GM13977 (cell line): ENCODE data around the gene POU2F2.

ENCODE experiments used
- DNase-seq: peaks from one replicate; pipeline ENCODE4 v3.0.0; 2012; ENCODE audit warnings: low spot score
- in situ Hi-C: fragments of 300-500 bp; cut with MboI; formaldehyde crosslinking; loops from one replicate; pipeline ENCODE4 v1.12.0; 2022; ENCODE audit warnings: low sequenced_read_pairs, low pct_unique_long_range_greater_than_20kb, mixed read lengths, inconsistent platforms; ENCODE audit not compliant: unreplicated experiment
- TF ChIP-seq, protein P1 (sequence below): IDR thresholded peaks from 2 replicates; pipeline ENCODE4 v1.5.1; 2012; ENCODE audit warnings: mild to moderate bottlenecking, control low read depth; ENCODE audit not compliant: insufficient read depth; ENCODE audit errors: extremely low read depth, missing control alignments

The POU2F2 gene

DNA sequence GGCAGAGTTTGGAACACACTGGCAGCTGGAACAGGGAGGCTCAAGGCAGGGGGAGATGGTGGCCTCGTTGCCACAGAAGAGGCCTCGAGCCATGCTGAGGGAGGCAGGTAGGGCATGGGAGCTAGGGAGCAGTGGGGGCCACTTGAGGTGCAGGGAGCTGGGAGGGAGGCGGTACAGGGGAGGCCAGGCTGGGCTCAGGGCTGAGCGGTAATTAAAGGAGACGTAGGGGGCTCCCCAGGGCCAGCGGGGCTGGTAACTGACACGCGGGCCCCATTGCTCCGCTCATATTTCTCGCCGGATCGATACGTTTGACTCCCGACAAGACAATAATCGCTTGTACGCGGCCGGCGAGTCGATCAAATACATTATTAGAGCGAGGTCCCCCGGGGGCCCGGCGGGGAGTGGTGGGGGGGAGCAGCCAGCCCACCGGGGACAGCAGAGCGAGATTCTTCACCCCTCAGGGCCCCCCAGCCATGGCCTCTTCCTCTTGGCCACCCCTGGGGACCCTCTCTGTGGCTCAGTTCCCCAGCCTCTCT lies 2.4 kb upstream of the POU2F2 start:
- TF ChIP-seq, protein P1, sequence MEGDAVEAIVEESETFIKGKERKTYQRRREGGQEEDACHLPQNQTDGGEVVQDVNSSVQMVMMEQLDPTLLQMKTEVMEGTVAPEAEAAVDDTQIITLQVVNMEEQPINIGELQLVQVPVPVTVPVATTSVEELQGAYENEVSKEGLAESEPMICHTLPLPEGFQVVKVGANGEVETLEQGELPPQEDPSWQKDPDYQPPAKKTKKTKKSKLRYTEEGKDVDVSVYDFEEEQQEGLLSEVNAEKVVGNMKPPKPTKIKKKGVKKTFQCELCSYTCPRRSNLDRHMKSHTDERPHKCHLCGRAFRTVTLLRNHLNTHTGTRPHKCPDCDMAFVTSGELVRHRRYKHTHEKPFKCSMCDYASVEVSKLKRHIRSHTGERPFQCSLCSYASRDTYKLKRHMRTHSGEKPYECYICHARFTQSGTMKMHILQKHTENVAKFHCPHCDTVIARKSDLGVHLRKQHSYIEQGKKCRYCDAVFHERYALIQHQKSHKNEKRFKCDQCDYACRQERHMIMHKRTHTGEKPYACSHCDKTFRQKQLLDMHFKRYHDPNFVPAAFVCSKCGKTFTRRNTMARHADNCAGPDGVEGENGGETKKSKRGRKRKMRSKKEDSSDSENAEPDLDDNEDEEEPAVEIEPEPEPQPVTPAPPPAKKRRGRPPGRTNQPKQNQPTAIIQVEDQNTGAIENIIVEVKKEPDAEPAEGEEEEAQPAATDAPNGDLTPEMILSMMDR: no peak
- no peak for DNase-seq
- in situ Hi-C loops: no loop called here

DNA sequence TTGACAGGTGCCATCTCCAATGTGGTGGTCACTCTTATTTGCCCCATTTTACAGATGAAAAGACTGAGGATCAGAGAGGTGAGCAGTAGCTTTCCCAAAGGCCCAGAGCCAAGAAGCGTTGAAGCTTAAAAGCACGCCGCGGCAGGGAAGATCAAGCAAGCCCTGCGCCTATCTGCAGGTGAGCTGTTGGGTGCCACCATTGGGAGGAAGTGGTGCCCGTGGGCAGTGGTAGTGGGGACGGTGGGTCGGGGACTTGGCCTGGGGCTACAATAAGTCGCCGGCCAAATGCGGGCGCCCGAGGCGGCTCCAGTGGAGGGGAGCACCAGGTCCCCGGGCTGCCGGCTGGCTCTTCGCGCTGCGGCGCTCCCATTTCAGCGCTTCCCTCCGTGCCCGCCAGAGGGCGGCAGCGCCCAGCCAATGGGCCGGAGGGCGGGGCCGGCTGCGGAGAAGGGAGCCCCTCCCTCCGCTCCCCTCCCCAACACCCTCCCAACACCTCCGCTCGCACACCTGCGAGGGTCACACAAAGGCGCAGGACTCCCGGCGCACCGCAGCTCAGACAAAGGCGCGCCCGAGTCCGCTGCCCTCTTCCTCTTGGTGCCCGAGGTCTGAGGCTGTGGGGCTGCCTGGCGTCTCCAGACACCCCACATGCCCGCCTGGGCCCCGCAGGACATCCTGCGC lies 744 bp upstream of the POU2F2 start:
- TF ChIP-seq, protein P1: peak; percentile 96
- in situ Hi-C loops: no loop called here
- peak; percentile 89 for DNase-seq

DNA sequence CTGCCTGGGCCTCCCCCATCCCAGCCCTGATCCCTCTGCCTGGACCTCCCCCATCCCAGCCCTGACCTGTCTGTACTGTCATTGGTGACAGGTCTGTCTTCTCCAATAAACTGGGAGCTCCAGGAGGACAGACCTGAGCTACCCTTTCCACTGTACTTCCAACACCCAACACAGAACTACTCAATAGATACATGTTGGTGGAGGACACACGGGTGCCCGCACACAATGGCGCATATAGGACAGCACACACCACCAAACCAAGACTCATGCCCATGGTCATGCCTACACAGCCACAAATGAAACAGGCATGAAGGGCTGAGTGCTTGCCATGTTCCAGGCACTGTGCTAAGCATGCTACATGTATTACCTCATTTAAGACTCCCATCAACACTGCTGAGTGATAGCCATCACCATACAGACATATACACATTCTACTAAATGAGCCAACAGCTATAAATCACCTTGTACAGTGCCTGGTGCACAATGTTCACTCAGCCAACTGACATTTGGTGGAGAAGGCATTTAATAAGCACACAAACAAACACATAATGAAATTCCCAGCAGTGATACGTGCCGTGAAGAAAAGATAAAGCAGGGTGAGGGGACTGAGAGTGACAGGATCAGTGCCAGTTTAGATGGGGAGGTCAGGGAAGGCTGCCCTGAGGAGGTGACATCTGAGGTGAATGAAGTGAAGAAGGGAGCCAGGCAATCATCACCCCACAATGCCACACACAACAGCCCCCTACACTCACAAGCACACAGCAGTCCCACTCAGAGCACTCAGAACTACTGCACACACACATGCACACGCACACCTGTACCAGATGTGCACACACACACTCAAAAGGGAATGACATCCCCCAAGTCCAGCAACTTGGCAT lies 857 bp downstream of the POU2F2 start:
- DNase-seq: no peak
- TF ChIP-seq, protein P1: no peak
- in situ Hi-C loops: no loop called here

DNA sequence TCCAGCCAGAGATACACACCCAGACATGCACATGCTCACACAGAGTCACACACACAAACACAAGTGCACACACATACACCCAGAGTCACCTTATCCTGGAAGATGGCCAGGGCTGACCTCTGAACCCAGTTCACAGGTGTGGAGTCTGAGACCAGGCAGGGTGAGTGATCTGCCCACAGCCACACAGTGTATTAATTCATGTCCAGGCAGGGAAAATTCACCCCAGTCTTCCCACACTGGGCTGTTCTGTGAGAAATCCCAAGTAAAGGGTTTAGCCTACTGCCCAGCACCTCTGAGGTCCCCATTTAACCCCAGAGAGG lies 2.0 kb downstream of the POU2F2 start:
- in situ Hi-C loops: no loop called here
- no peak for DNase-seq
- TF ChIP-seq, protein P1: no peak

DNA sequence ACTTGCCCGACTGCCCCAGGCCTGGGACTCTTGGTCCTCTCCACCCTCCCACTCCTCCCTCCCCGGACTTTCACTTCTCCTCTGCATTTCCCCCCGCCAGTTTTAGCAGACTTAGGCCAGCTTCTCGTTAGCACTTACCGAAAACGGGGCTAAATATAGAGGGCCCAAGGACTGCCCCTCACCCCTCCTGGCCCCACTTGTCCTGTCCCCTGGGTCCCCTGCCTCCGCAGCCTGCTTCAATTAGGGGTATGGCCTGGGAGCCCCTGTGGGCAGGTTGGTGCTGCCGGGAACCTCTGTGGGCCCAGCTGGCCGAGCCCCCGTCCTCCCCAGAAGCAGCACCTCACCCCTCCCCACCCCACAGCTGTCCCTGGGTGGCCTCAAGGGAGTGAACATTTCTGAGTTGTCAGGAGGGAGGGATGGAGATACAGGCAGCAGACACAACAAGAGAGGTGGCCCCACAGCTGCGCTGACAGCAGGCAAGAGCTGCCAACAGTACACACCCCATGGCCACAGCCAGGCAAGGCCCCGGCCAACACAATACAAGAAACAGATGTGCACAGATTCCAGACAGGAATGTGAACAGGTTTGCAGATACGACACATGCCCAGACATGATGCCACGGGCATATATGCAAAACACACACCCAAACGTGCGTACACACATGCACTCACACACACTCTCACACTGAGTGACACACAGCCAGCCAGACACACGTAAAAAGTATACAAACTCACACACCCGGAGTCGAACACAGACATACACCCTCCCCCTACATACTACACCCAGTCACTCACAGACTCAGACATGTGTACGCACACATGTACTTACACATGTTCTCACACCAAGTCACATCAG lies 2.6 kb downstream of the POU2F2 start:
- TF ChIP-seq, protein P1: no peak
- in situ Hi-C loops: no loop called here
- peak; percentile 80 for DNase-seq

DNA sequence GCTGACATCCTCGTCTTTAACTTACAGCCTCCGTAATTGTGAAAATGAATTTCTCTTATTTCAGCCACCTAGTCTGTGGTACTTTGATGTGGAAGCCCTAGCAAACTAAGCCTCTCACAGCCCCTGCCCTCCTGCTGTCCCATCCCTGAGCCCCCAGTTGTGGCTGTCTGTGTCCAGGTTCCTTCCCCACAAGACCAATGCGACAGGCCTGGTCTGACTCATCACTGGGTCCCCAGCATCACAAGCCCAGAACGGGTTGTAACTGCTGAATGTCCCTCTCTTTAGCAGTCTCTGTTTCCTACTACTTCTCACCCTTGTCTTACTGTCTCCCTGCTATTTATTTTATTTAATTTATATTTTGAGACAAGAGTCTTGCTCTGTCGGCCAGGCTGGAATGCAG lies 5.7 kb downstream of the POU2F2 start:
- in situ Hi-C loops: no loop called here
- peak; percentile 28 for DNase-seq
- TF ChIP-seq, protein P1: no peak
